ENCODE data around the gene FAM241A. TPM values are rescaled to one million over a fixed set of nuclear protein-coding genes. Genes with fewer than 3 reads are reported as not detected.
"Not testable (repeated sequence)": the region's sequence is repeated elsewhere in the genome, so short reads cannot be mapped to it uniquely, and the experiment has no call there.

Gene FAM241A
- total RNA-seq, 1 donor from 2014 or later = 6.8 TPM

- Histone ChIP-seq H3K36me3 (no peaks in the 10 kb centered on the region), H3K4me3 (no peak overlapping the region), H3K27ac (no peak overlapping the region), H3K9me3 (no peaks in the 10 kb centered on the region), H3K27me3 (no peaks in the 10 kb centered on the region), H3K4me1 (no peaks in the 10 kb centered on the region)
- no peak for DNase-seq (ENCODE audit: low spot score in 2 of 2)
- TF ChIP-seq CTCF (IDR thresholded peaks at IDR 0.05) = no peak
- intact Hi-C loops (cut with DNase I) = no loop called here
Observed at GRCh38 chr4:112201915-112202505, 56.8 kb downstream of the FAM241A start.

GRCh38 chr4:112203593-112203992 is 58.3 kb downstream of the FAM241A start:
- intact Hi-C loops (cut with DNase I) = no loop called here
- TF ChIP-seq CTCF (IDR thresholded peaks at IDR 0.05) = no peak

GRCh38 chr4:112206431-112206830 is 61.2 kb downstream of the FAM241A start:
- Histone ChIP-seq H3K27me3 (no peaks in the 10 kb centered on the region), H3K27ac (no peak overlapping the region), H3K36me3 (no peaks in the 10 kb centered on the region), H3K4me3 (no peak overlapping the region), H3K4me1 (no peaks in the 10 kb centered on the region), H3K9me3 (no peaks in the 10 kb centered on the region)
- no peak for TF ChIP-seq CTCF (IDR thresholded peaks at IDR 0.05)
- DNase-seq (ENCODE audit: low spot score in 2 of 2) = no peak
- intact Hi-C loops (cut with DNase I) = no loop called here

More at GRCh38 chr4:112203593-112203992, 58.3 kb downstream of the FAM241A start:
- no peaks in the 10 kb centered on the region for H3K36me3 ChIP-seq
- no peak overlapping the region for H3K27ac ChIP-seq
- H3K27me3 ChIP-seq = no peaks in the 10 kb centered on the region
- no peak for DNase-seq (ENCODE audit: low spot score in 2 of 2)
- no peaks in the 10 kb centered on the region for H3K4me1 ChIP-seq
- no peaks in the 10 kb centered on the region for H3K9me3 ChIP-seq
- H3K4me3 ChIP-seq = no peak overlapping the region

- H3K27me3 ChIP-seq; H3K9me3 ChIP-seq; DNase-seq (ENCODE audit: low spot score in 2 of 2); H3K36me3 ChIP-seq; H3K4me3 ChIP-seq; H3K27ac ChIP-seq; H3K4me1 ChIP-seq; intact Hi-C loops (cut with DNase I): not testable (repeated sequence)
Observed at GRCh38 chr4:112208137-112209095, 63.2 kb downstream of the FAM241A start.

GRCh38 chr4:112210777-112211176 is 65.5 kb downstream of the FAM241A start:
- Histone ChIP-seq H3K9me3 (no peaks in the 10 kb centered on the region), H3K27ac (no peak overlapping the region), H3K27me3 (no peaks in the 10 kb centered on the region), H3K4me1 (no peaks in the 10 kb centered on the region), H3K4me3 (no peak overlapping the region), H3K36me3 (no peaks in the 10 kb centered on the region)
- TF ChIP-seq CTCF (IDR thresholded peaks at IDR 0.05) = no peak
- intact Hi-C loops (cut with DNase I) = no loop called here
- DNase-seq (ENCODE audit: low spot score in 2 of 2) = no peak

GRCh38 chr4:112213091-112213490 is 67.8 kb downstream of the FAM241A start:
- H3K27me3 ChIP-seq = no peaks in the 10 kb centered on the region
- no peaks in the 10 kb centered on the region for H3K36me3 ChIP-seq
- H3K9me3 ChIP-seq = no peaks in the 10 kb centered on the region
- intact Hi-C loops (cut with DNase I) = no loop called here
- no peak overlapping the region for H3K4me3 ChIP-seq
- TF ChIP-seq CTCF (IDR thresholded peaks at IDR 0.05) = no peak
- no peak for DNase-seq (ENCODE audit: low spot score in 2 of 2)
- no peaks in the 10 kb centered on the region for H3K4me1 ChIP-seq
- no peak overlapping the region for H3K27ac ChIP-seq
